Measurements from ENCODE around the gene DNASE1L1. TPM values are rescaled to one million over a fixed set of nuclear protein-coding genes. Genes with fewer than 3 reads are reported as not detected.
A peak's percentile ranks its signal among the peaks of the same experiment; 100 is the strongest.

The DNASE1L1 gene
- polyA plus RNA-seq, 1 experiment = 25.7 TPM

- Histone ChIP-seq H3K9me3 (ENCODE audit: control insufficient read depth, insufficient read depth, low read length) (no peaks in the 10 kb centered on the region), H3K27me3 (ENCODE audit: control insufficient read depth, insufficient read depth, low read length) (no peaks in the 10 kb centered on the region), H3K4me3 (ENCODE audit: low read depth, low read length) (peak overlapping the region; percentile 71), H3K27ac (ENCODE audit: low read depth, low read length) (no peak overlapping the region)
- no peak for TF ChIP-seq CTCF (IDR thresholded peaks at IDR 0.05; ENCODE audit: low read depth, low read length)
- DNase-seq (ENCODE audit: low read depth, low spot score) = no peak
- ChIA-PET POLR2A (no interaction called here), CTCF (interaction anchor here (0.6 to 0.9 kb wide), 2 partner anchors 97 to 303 kb away, joined by 3 read pairs; no protein-coding TSS in a partner anchor)
These were observed 20.7 kb upstream of the DNASE1L1 start for GRCh38 chrX:154429711-154430110.

GRCh38 chrX:154428176-154429171 lies 19.4 kb upstream of the DNASE1L1 start, which contains the start of gene ATP6AP1:
TSS of gene ATP6AP1 (plus strand) at chrX:154428677. CDS start at chrX:154428693, 16 bp downstream.
- no peaks in the 10 kb centered on the region for H3K27me3 ChIP-seq (ENCODE audit: control insufficient read depth, insufficient read depth, low read length)
- DNase-seq (ENCODE audit: low read depth, low spot score) = peak; percentile 82
- H3K27ac ChIP-seq (ENCODE audit: low read depth, low read length) = no peak within 1 kb of the TSS
- no peak for TF ChIP-seq CTCF (IDR thresholded peaks at IDR 0.05; ENCODE audit: low read depth, low read length)
- ChIA-PET CTCF (interaction anchor here (0.9 kb wide), 1 partner anchor 98 kb away, joined by 3 read pairs; no protein-coding TSS in a partner anchor), POLR2A (interaction anchor here (1.1 to 1.5 kb wide), 4 partner anchors 18 to 62 kb away, joined by 3 to 5 read pairs (median 4); partner anchors contain the start of genes RPL10, SLC10A3 and TAFAZZIN)
- no peaks in the 10 kb centered on the region for H3K9me3 ChIP-seq (ENCODE audit: control insufficient read depth, insufficient read depth, low read length)
- peak within 1 kb of the TSS; percentile 71 for H3K4me3 ChIP-seq (ENCODE audit: low read depth, low read length)

GRCh38 chrX:154426916-154427770 lies 18.1 kb upstream of the DNASE1L1 start:
- no peaks in the 10 kb centered on the region for H3K9me3 ChIP-seq (ENCODE audit: control insufficient read depth, insufficient read depth, low read length)
- POLR2A ChIA-PET = interaction anchor here (1.5 kb wide), 1 partner anchor 32 kb away, joined by 3 read pairs; no protein-coding TSS in a partner anchor
- DNase-seq (ENCODE audit: low read depth, low spot score) = no peak
- CTCF ChIA-PET = no interaction called here
- no peak for TF ChIP-seq CTCF (IDR thresholded peaks at IDR 0.05; ENCODE audit: low read depth, low read length)
- H3K27ac ChIP-seq (ENCODE audit: low read depth, low read length) = no peak overlapping the region
- H3K27me3 ChIP-seq (ENCODE audit: control insufficient read depth, insufficient read depth, low read length) = no peaks in the 10 kb centered on the region
- no peak overlapping the region for H3K4me3 ChIP-seq (ENCODE audit: low read depth, low read length)

- POLR2A ChIA-PET = no interaction called here
- no peak for DNase-seq (ENCODE audit: low read depth, low spot score)
- TF ChIP-seq CTCF (IDR thresholded peaks at IDR 0.05; ENCODE audit: low read depth, low read length) = no peak
- Histone ChIP-seq H3K27ac (ENCODE audit: low read depth, low read length) (no peak overlapping the region), H3K27me3 (ENCODE audit: control insufficient read depth, insufficient read depth, low read length) (no peaks in the 10 kb centered on the region), H3K9me3 (ENCODE audit: control insufficient read depth, insufficient read depth, low read length) (no peaks in the 10 kb centered on the region), H3K4me3 (ENCODE audit: low read depth, low read length) (no peak overlapping the region)
- CTCF ChIA-PET = no interaction called here
These were observed 11.3 kb upstream of the DNASE1L1 start for GRCh38 chrX:154420402-154420756.

Measured in AG04450 (cell line).